ENCODE measurements around the gene TRDMT1.

DNA sequence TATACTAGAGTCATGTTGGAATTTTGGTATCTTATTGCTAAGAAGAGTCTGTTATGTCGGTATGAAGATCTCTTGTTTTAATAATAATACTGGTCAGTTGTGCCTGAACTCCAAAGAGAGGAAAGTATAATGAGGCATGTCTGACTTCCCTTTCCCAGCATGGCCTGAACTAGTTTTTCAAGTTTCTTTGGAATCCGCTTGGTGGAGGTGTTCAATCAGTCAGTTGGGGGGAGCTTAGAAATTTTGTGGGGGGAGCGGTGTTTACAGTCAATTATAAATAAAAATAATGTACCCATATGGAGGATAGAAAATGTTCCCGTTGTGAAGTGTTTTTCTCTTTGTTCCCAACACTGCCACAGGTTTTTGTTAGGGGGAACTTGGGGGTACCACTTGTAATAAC, 1.5 kb upstream of the TRDMT1 start:
- no peak for TF ChIP-seq GATA2 (IDR thresholded peaks at IDR 0.05; ENCODE audit: low read depth, low read length)
- TF ChIP-seq GATA3 (IDR thresholded peaks at IDR 0.05; ENCODE audit: low read depth, low read length): no peak

Data from SH-SY5Y (cell line).